Tibial nerve (tissue), 4 donors: Measurements from ENCODE around the gene PLA2G15. TPM values are rescaled to one million over a fixed set of nuclear protein-coding genes. Genes with fewer than 3 reads are reported as not detected.

ENCODE experiments used
- DNase-seq, 2 donors: peaks; one replicate each; pipeline ENCODE4 v3.0.0-alpha.2; 2019; ENCODE audit warnings: low spot score in 2 of 2
- H3K27ac ChIP-seq, 4 donors: fragments of 200-600 bp; sonication (generic) in 3 of 4; one replicate each; pipeline ENCODE4 v1.5.1; 2017 to 2019; ENCODE audit warnings: mild to moderate bottlenecking in 1 of 4
- H3K27me3 ChIP-seq, 2 donors: fragments of 200-600 bp; sonication (generic) in 1 of 2; one replicate each; pipeline versions ENCODE4 v1.5.1 to v1.6.0; 2017 to 2019
- H3K36me3 ChIP-seq, 3 donors: fragments of 200-600 bp; sonication (generic); one replicate each; pipeline ENCODE4 v1.5.1; 2018 to 2019
- H3K4me1 ChIP-seq, 4 donors: fragments of 200-600 bp; sonication (generic) in 3 of 4; one replicate each; pipeline ENCODE4 v1.5.1; 2017 to 2019
- H3K4me3 ChIP-seq, 4 donors: fragments of 200-600 bp; sonication (generic) in 3 of 4; one replicate each; pipeline ENCODE4 v1.5.1; 2017 to 2019; ENCODE audit warnings: mild to moderate bottlenecking in 1 of 4, moderate library complexity in 1 of 4
- H3K9me3 ChIP-seq, 4 donors: fragments of 200-600 bp; sonication (generic) in 3 of 4; one replicate each; pipeline ENCODE4 v1.5.1; 2017 to 2019
- EP300 ChIP-seq, 2 donors: sonication (generic); formaldehyde crosslinking; IDR thresholded peaks; one replicate each; pipeline ENCODE4 v1.6.1; 2017; ENCODE audit warnings: antibody characterized with exemption in 2 of 2, mild to moderate bottlenecking in 1 of 2
- POLR2A ChIP-seq, 2 donors: fragments of 450-650 bp; IDR thresholded peaks; one replicate each; pipeline ENCODE4 v1.6.1; 2017; ENCODE audit warnings: antibody characterized with exemption in 2 of 2, mild to moderate bottlenecking in 2 of 2, moderate library complexity in 2 of 2
- WGBS, 2 donors: methylation state at CpG; one replicate each; pipeline ENCODE4 v1.1.5; 2018; 5-methylcytosine and 5-hydroxymethylcytosine counted together
- total RNA-seq, 4 donors: library from RNA; depleted of rRNA; stranded (reverse); fragments of >200 nt; gene quantifications; one replicate each; pipeline ENCODE4 v1.1.0, GENCODE V29; 2016
- TF ChIP-seq, protein P1 (sequence below), 5 experiments: fragments of 200-600 bp in 3 of 5; fragments of 450-650 bp in 2 of 5; sonication (generic) in 3 of 5; IDR thresholded peaks; one replicate each; pipeline ENCODE4 v1.5.1; 2016 to 2019; ENCODE audit warnings: antibody characterized with exemption in 5 of 5, mild to moderate bottlenecking in 3 of 5, moderate library complexity in 2 of 5

Gene PLA2G15
- total RNA-seq, 4 donors from 2014 or later, result 26.0 to 51.3 (median 30.2) TPM

DNA sequence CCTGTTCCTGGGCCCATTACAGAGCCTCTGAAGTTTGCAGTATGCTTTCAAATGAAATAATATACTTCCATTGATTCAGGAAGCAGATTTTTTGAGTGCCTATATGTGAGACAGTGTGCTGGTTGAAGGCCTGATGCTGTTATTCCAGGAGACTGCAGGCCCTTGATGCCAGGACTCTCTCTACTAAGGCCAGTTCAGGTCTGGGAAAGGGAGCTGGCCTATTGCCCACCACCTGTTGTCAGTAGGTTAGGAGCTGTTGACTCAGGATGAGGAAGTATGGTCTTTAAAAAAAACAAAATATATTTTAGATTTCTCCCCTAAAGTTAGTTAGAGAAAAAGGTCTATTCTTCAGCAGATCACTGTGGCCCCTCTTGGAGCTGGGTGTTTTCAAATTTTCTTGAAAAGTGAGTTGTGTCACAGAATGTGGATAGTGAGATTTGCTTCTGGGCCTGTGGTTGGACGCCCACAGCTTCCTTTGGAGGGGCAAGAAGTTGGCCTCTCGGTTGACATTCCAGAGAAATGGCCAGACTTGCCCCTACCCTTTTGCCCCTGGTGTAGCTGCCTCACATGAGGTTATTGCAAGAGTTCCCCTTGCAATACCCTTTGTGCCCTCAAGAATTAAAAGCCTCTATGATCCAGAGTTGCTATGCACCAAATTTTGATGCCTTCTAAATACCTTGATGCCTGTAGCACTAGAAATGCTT, 17.2 kb upstream of the PLA2G15 start:
- Histone ChIP-seq H3K27ac (peak overlapping the region in 1 of 4 donors; percentile 6), H3K9me3 (no peaks in the 10 kb centered on the region), H3K27me3 (no peaks in the 10 kb centered on the region), H3K36me3 (peaks cover 0 to 33% (median 0%) of the 10 kb centered on the region in 3 donors), H3K4me3 (no peak overlapping the region), H3K4me1 (peaks cover 0 to 26% (median 10%) of the 10 kb centered on the region in 4 donors)
- TF ChIP-seq, protein P1, sequence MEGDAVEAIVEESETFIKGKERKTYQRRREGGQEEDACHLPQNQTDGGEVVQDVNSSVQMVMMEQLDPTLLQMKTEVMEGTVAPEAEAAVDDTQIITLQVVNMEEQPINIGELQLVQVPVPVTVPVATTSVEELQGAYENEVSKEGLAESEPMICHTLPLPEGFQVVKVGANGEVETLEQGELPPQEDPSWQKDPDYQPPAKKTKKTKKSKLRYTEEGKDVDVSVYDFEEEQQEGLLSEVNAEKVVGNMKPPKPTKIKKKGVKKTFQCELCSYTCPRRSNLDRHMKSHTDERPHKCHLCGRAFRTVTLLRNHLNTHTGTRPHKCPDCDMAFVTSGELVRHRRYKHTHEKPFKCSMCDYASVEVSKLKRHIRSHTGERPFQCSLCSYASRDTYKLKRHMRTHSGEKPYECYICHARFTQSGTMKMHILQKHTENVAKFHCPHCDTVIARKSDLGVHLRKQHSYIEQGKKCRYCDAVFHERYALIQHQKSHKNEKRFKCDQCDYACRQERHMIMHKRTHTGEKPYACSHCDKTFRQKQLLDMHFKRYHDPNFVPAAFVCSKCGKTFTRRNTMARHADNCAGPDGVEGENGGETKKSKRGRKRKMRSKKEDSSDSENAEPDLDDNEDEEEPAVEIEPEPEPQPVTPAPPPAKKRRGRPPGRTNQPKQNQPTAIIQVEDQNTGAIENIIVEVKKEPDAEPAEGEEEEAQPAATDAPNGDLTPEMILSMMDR (IDR thresholded peaks at IDR 0.05), result no peak
- TF ChIP-seq POLR2A (IDR thresholded peaks at IDR 0.05), result no peak
- TF ChIP-seq EP300 (IDR thresholded peaks at IDR 0.05), result no peak
- 43 to 66% methylated on average over 2 of the region's 2 CpGs for WGBS, 2 donors
- no peak for DNase-seq

DNA sequence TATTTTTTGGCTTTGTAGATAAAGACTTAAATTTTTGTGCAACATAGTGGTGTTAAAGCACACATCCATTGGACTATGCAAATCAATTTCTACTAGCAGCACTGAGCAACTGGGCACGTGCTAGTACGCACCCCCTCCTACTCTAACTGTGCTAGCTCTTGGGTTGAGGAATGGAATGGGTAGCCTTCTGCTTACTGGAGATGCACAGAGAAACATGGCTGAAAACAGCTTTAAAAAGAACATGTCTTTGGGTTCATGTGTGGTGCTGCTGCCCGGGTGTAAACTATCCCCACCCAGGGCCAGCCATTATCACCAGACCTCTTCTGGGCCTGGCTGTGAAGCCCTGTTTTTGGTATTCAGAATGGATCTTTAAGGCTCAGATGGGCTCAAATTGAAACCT, 16.5 kb upstream of the PLA2G15 start:
- TF ChIP-seq EP300 (IDR thresholded peaks at IDR 0.05) (no peak), POLR2A (IDR thresholded peaks at IDR 0.05) (no peak)
- TF ChIP-seq, protein P1 (IDR thresholded peaks at IDR 0.05), result no peak
- Histone ChIP-seq H3K36me3 (peaks cover 0 to 33% (median 0%) of the 10 kb centered on the region in 3 donors), H3K4me1 (peaks cover 0 to 26% (median 10%) of the 10 kb centered on the region in 4 donors), H3K27me3 (no peaks in the 10 kb centered on the region), H3K27ac (peak overlapping the region in 1 of 4 donors; percentile 33), H3K9me3 (no peaks in the 10 kb centered on the region), H3K4me3 (no peak overlapping the region)
- DNase-seq, result no peak
- 72 to 73% methylated on average over 3 of the region's 3 CpGs for WGBS, 2 donors

DNA sequence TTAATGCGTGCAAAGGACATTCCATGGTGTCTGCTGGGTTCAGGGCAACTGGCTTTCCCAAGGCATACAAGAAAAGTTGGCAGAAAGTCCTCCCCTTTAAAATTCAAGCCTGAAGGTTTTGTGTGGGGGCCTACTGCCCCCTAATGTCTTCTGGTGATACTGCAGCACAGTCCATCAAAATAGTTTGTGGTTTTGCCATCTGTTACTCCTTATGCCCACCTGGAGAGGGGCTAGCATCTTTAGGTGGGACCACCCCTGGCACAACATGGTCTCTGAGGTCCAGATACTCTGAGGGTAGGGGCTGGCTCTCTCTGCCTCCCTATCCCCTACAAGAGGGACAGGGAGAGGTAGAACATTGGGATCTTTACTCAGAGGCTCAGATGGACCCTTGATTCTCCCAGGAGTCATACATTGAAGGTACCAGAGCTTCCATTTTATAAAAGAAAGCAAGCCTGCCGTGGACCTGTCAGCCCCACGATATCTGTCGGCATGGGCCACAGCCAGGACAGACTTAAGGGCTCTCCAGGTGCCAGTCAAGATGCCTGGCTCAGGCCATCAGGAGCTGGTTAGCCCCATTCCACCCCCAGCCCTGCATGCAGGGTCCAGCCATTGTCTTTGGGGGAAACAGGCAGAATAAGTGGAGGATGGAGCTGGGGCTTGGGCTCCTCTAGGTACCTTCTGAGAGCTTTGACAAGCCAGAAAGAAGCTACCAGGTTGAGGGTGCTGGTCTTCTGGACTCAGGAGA, 15.6 kb upstream of the PLA2G15 start:
- TF ChIP-seq POLR2A (IDR thresholded peaks at IDR 0.05) (no peak), EP300 (IDR thresholded peaks at IDR 0.05) (no peak)
- TF ChIP-seq, protein P1 (IDR thresholded peaks at IDR 0.05), result peak; percentile 77 to 88 (median 85)
- Histone ChIP-seq H3K9me3 (no peaks in the 10 kb centered on the region), H3K36me3 (peaks cover 0 to 33% (median 0%) of the 10 kb centered on the region in 3 donors), H3K4me3 (no peak overlapping the region), H3K4me1 (peaks cover 0 to 33% (median 10%) of the 10 kb centered on the region in 4 donors), H3K27me3 (no peaks in the 10 kb centered on the region), H3K27ac (peak overlapping the region in 1 of 4 donors; percentile 33)
- DNase-seq, result peak in 1 of 2 donors; percentile 57
- WGBS, 2 donors, result 66 to 74% methylated on average over 4 of the region's 4 CpGs

DNA sequence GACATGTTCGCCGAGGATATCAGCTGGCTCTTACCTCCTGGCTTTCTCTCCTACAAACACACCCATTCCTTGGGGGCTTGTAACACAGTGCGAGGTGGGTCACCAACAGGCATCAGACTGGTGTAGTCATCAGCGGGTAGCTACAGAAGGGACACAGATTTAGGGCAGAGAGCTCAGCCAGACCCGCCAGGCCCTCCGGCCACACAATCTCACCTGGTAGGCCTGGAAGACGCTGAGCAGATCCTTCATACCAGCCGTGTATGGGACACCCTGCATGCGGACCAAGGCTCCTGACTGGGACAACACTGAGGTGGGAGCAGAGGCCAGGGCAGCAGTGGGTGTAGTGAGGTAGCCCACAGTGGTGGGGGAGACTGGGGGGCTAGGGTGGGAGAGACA, 15.0 kb upstream of the PLA2G15 start:
- 93 to 94% methylated on average over 9 of the region's 9 CpGs for WGBS, 2 donors
- no peak for DNase-seq

More for the DNA sequence above, 15.0 kb upstream of the PLA2G15 start:
- Histone ChIP-seq H3K9me3 (no peaks in the 10 kb centered on the region), H3K36me3 (peaks cover 0 to 33% (median 0%) of the 10 kb centered on the region in 3 donors), H3K4me1 (peaks cover 0 to 38% (median 11%) of the 10 kb centered on the region in 4 donors), H3K4me3 (no peak overlapping the region), H3K27ac (no peak overlapping the region), H3K27me3 (no peaks in the 10 kb centered on the region)
- TF ChIP-seq EP300 (IDR thresholded peaks at IDR 0.05), result no peak
- no peak for TF ChIP-seq POLR2A (IDR thresholded peaks at IDR 0.05)
- TF ChIP-seq, protein P1 (IDR thresholded peaks at IDR 0.05), result no peak
